HG03175 (cell line): ENCODE data around the gene ADAM19.
A peak's percentile ranks its signal among the peaks of the same experiment; 100 is the strongest.

Experiments
- ATAC-seq: cut with Tn5 transposase; IDR thresholded peaks from one replicate; pipeline ENCODE4 v1.9.1; 2021; ENCODE audit warnings: mild to moderate bottlenecking, moderate library complexity; ENCODE audit not compliant: unreplicated experiment

The ADAM19 gene

DNA sequence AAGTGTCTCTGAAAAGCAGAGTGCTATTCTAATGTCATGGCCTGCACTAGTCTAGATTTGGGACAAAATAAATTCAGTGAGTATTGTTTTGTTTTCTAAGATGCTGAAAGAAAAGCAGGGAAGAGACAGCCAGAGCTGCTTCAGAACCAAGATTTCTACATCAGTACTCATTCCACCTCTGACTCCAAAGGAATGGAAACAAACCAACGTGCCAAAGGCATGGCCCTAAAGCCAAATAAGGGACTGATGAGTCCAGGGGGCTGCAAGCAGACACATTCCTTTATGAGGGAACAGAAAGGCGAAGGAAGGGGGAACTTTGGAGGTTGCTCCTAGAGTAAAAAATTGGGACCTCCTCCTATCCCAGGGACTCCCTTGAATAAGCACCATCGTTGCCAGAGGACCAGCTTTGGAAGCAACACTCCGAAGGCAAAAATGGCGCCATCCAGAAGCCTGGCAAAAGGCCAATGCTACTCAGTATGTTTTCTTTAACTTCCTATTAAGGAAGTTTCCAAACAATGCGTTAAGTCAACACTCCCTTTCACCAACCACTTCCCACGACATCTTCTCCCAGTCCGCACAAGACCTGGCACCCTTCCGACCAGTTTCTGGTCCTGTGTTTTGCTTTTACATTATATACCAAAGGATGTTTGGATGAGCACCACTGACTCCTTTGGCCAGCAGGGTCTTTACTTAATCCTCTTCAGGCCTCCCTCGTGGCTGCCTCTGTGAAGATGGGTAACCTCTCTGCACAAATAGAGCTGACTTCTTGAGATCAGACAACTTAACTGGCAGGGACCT is 31.6 kb downstream of the ADAM19 start:
- ATAC-seq = no peak

- no peak for ATAC-seq
These were observed 33.1 kb downstream of the ADAM19 start for GRCh38 chr5:157542282-157543000.

DNA sequence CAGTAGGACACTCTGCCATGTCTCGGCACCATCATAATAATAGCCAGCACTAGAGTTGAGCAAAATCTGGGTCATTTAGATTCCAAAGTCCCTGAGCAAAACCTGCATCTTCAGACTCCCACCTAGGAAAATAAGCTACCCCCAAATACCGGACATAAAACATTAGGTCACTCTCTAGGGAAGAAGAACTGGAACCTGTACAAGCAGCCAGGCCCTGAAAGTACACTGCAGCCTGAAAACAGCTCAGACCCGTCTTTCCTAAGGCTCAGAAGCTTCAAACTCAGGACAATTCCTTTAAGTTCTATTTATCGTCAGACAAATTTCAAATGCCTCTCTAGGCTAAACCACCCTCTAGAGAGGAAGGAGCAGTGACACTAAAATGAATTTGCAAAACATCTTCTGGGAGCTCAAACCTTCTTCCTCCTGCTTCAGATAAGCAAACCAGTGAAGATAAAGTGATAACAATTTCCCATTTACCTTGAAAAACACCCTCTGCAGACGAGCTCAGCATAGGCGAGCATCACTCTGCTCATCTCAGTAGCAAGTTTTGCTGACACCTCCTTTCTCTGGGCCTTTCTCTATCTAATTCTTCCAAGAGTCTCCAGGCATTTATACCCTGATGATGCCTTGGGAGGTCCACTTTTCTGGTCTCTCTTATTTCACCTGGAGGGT is 34.0 kb downstream of the ADAM19 start:
- ATAC-seq = no peak

DNA sequence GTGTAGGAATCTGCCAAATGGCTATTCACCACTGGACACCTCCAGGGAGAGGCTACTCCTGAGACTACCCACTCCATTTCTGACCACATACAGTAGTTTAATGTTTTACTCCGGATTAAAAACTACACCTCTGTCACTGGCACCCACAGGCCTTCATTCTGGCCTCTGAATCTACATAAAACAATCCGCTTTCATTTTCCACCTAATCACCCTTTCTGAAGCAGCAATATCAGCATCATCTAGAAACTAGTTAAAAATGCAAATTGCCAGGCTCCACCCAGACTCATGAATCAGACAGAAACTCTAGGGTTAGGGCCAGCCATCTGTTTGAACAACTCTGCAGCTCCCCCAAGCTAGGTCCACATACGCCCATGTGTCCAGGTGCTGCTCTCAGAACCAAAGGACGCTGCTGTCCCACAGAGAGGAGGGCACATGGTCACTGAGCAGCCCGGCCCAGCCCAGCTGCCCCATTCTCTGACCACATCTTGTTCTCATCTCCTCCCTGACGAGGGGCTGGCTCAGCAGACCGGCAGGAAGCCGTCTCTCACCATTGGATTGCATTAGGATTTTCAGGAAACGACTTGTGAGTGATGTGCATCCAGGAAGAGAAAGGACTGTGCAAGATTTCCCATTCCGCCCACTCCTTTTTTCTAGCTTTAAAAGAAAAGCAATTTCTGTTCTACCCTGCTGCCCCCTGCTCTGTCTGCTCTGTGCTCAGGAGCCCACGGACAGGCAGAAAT is 34.7 kb downstream of the ADAM19 start:
- ATAC-seq = peak; percentile 95

- ATAC-seq = no peak
These were observed 35.5 kb downstream of the ADAM19 start for GRCh38 chr5:157540124-157540523.

DNA sequence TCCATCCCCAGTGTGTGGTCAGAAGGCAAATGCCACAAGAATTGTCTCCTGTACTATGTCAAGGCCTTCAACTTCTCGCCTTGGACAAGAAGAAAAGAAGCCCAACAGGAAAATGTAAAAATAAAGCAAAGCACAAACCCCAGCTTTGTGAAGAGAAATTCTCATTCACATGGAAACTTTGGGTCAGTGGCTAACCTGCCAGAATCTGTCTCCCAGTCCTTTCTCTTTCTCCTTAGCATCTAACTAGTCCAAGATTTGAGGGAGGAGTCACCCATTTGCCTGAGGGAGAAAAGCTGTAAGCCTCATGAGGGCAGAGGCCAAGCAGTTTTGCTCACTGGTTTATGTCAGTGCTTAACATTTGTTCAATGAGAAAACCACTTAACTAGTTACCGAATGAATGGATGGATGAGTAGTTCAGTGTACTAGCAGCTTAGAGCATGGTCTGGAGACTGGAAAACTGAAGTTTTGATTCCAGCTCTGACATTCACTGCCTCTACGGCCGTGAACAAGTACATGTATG is 36.0 kb downstream of the ADAM19 start:
- ATAC-seq = no peak

DNA sequence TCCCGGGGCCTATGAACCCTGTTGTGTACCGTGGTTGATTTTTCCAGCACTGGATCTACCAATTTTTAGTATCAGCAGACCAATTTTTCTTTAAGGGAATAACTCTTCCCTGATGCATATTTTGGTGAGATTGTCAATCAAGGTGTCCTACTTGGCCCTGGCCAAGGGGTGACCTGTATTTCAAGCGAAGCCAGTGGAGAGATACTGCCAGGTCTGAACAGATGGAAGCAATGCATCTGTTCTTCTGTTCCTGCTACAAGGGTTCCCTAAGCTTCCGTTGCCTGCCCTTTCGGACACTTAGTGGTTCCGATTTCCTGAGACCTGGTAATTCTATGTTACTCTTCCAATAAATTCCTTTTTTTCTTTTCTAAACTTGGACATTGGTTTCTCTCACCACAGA is 37.3 kb downstream of the ADAM19 start:
- ATAC-seq = no peak

- ATAC-seq = no peak
These were observed 40.3 kb downstream of the ADAM19 start for GRCh38 chr5:157535042-157535865.

DNA sequence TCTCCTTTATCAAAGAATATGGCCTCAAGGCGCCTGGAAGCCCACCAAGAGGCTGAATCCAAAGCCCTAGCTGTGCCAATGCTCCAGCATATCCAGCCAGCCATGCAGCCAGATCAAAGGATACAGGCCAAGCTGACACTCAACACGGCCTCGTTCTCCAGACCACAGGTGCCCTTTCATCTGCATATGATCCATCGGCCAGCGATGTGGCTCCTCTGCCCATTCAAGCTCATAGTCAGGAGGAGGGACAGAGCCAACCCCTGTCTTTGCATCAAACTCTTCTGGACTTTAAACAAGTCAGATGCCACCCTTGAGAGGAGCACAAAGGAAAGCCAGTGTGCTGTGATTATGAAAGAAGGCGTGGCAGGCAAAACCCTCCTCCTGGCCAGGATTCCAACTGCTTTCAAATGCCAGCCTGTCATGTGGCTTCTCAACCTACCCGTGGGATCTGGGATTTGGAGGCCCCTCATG is 42.5 kb downstream of the ADAM19 start:
- no peak for ATAC-seq

DNA sequence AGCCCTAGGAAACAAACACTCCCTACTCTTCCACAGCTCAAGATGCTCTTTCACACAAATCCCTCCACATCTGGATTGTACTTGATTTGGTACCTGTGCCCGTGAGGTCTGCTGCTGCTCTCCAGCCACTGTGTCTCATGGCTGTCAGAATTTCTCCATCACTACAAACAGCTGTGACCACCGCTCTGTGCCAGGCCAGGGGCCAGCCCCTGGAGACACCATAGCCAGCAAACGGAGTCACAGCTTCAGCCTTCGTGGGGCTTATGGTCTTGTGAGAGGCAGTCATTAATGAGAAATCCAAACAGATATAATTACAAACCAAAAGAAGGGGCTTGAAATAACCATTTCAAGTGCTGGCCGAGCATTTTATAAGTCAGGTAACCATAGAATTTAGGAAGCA is 43.6 kb downstream of the ADAM19 start:
- no peak for ATAC-seq

DNA sequence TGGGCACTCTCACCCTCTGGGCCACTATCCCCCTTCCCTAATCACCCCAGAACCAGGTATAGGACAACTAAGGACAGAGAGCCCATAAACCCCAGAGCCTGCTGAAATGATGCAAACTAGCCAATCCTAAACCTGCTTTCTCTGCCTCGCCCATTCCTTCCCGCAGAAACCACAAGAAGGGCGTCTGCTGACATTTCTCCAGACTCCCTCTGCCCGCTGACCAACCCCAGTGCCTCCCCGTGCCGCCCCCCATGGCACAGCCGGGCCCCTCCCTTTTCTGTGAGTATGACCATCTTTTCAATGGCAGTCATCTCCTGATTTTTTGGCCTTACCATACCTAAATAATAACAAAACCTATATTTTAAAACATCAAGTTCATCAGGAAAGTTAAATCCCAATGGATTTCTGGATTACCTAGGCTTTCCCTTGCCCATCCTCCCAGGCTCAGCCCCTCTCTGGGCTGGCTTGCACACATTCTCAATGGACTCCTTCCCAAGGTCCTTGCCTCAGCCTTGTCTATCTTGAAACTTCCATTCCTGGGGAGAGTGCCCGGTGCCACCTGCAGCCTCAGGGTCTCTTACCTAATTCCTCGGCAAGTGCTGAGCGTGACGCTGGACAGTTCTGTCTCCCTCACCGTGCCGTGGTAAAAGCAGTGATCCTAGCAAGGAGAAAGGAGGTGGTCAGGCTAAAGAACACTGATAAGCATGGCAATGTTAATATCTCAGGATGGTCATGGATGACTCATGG is 45.2 kb downstream of the ADAM19 start:
- no peak for ATAC-seq

DNA sequence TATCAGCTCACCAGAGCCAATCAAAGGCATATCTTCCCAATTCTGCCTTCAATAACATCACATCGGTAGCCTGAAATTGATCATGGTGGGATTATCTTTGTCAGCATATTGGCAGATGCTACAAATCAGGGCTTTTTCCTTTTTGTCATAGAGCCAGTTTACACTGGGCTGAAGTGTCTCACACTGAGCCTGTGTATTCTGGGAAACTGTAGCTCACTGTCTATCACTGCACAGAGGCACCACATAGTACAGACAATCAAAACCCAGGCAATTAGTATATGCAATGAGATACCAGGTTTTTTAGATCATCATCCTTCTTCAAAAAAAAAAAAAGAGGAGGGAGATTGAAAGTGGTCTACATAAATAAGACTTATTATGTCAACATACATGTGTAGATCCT is 46.6 kb downstream of the ADAM19 start:
- ATAC-seq = no peak

DNA sequence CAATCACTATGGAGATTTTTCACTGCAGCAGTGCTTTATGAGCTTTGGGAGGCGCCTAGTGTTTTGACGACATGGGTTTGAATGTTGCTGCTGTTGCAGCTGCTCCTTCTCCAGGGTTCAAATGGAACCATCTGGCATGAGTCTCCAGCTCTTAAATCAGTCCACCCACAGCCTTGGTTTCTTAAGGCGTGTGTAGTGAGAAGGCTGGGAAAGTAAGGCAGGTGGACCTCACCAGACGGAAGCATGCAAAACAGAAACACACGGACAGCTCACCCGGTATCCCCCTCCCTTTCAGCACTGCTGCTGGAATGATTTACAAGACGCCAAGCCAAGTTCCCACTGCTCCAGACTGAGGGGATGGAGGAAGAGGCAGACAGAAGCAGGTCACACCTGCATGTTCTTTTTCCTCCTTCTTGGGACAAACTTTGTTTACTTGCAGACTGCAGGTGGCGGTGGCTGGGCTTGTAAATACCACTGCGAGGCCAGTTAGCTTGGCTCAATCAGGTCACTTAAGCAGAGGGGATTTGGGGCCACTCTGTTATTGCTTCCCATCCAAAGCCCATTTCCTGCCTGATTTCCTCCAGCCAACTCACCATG is 47.4 kb downstream of the ADAM19 start:
- ATAC-seq = no peak

GRCh38 chr5:157524887-157525286 is 50.7 kb downstream of the ADAM19 start:
- no peak for ATAC-seq

GRCh38 chr5:157523976-157524375 is 51.6 kb downstream of the ADAM19 start:
- no peak for ATAC-seq

GRCh38 chr5:157521704-157522029 is 53.9 kb downstream of the ADAM19 start:
- no peak for ATAC-seq

DNA sequence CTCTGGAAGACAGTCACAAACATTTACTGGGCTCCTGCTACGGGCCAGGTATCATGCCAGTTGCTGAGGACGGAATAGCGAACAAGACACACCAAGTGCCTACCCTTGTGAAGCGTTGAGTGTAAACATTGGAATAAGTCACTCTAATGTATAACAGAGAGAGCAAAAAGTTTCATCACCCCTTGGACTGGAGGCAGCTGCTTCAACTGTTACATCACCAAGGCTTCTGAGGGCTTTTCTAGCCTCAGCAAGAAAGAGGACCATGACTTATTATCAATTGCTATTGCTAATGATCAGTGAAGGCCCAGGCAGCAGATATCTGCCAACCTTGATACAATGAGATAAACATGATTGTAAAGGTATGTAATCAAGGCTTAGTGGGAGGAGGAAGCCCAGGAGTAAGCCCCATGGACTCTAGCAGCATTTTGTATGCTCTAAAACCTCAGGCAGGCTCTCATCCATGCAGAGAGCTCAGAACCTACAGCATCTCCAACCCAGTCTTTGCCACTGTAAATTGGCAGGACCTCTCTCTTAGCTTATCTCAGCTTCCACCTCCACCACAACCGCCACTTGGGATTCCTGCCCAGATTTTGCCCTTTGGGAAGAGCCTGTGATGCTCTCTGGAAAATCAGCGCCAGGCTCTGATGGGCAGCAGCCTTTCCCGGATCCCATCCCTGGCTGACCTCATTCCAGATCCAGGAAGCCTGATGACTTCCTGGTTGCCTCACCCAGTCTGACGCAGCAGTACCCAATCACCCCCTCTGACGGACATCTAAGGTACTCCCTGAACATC is 54.5 kb downstream of the ADAM19 start:
- ATAC-seq = no peak

DNA sequence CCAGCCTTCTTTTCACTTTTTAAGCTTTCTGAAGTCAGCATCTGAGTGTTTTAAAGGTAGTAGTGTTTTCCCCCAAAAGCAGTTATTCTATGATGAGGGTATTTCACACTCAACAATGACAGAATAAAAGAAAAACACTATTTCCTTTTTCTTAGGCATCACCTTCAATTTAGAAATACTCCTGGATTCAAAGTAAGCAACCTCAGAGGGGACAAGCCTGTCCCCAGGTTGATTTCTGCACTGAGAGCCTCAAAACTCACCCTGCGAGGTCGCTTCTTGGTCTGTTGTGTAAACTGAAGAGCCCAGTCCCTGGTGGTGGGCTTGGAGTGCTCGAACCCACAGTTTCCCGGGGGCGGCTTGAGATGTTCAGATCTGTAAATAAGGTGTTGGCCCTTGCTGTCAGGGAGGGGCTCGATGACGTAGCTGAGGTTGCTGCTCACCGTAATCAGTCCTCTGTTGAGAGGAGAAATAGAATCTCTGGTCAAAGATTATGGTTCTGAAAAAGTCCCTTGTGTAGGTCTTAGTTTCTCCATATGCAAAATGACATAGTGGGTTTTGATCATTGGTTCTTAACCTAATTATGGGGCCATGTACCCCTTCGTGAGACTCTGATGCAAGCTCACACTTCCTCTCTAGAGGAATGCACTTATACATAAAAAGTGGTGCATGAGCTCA is 55.9 kb downstream of the ADAM19 start:
- ATAC-seq = no peak
